Stimulated activated CD4-positive, alpha-beta T cell treated with anti-CD3 and anti-CD28 coated beads, Interleukin-12 subunit alpha, Interleukin-12 subunit beta, amount 100 ng/mL, for 24 hours (primary cell): Measurements from ENCODE around the gene TFDP1.
"Not testable (repeated sequence)": the region's sequence is repeated elsewhere in the genome, so short reads cannot be mapped to it uniquely, and the experiment has no call there.

Experiments
- DNase-seq, 2 experiments: peaks; one replicate each; pipeline ENCODE4 v3.0.0-alpha.2; 2020; ENCODE audit warnings: low read depth in 2 of 2

TFDP1 gene

DNA sequence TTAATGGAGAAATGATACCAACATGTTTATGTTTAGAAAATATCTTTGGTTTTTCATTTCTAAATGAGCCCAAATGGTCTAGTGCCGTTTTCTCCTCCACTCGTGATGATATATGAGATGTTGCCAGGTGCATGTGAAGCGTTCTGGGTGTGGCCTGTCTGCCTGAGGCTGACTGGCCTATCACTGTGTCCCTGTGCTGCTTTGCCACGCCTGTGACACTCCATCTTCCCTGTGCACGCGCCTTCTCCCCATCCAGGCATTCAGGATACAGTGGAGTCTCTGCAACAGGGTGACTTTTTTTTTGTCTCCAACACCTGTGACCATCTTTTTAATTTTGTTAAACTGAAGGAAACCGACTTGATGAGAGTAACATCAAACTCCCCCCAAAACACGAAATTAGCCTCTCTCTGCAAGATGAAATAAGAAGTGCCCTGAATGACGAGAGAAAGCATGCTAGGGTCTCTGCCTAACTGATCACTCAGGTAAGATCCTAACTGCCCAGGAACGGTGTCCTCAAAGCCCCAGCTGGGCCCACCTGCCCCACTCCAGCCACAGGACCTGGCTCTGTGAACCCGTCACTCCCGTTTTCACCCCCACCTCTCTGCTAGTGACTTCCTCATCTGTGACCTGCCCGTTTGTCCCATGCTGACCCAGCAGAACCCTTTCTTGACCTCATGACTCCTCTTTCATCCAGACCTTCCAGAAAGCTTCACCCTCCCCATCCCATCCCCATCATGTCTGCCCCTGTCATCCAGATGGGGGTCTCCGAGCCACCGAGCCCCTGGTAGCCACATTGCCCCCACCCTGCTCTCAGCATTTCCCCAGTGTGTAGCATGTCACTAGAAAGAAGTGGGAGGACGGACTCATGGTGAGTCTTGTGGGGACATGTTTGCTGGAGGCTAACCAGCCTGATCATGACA, 33.2 kb upstream of the TFDP1 start:
- no peak for DNase-seq

DNA sequence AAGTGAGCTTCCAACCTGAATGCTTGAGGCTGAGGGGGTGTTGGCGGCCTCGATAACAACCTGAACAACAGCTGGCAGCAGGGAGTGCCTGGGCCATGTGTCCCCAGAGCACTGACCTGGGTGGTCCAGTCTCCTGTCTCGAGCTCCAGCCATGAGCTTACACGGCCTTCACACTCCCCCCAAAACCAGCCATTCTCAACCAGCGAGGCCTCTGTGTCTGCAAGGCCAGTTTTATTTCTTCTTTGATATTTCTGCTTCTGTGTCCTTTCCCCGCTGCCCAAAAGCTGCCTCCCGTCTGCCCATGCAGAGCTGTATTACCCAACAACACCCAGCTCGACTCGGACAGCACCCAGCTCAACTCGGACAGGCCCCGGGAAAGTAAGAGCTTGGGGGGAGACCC, 32.5 kb upstream of the TFDP1 start:
- no peak for DNase-seq

DNA sequence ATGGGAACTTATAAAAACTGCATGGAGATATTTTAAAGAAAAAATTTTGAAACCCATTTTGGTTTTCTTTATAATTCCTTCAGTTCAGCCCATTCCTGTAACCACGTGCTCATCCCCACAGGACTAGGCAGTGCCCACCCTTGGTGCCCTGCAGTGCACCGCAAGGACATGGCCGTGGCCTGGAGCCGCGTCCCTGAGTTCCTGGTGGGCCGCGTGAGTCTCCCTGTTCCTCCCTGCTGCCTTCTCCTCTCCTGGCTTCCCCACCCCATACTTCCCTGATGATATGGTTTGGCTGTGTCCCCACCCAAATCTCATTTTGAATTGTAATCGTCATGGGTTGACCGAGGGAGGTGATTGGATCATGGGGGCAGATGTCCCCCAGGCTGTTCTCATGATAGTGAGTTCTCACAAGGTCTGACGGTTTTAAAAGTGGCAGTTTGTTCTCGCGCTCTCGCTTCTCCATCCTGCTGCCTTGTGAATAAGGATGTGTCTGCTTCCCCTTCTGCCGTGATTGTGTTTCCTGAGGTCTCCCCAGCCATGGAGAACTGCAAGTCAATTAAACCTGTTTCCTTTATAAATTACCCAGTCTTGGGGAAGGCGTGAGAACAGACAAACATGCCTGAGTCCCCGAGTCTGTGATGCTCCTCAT, 31.6 kb upstream of the TFDP1 start:
- no peak for DNase-seq

DNA sequence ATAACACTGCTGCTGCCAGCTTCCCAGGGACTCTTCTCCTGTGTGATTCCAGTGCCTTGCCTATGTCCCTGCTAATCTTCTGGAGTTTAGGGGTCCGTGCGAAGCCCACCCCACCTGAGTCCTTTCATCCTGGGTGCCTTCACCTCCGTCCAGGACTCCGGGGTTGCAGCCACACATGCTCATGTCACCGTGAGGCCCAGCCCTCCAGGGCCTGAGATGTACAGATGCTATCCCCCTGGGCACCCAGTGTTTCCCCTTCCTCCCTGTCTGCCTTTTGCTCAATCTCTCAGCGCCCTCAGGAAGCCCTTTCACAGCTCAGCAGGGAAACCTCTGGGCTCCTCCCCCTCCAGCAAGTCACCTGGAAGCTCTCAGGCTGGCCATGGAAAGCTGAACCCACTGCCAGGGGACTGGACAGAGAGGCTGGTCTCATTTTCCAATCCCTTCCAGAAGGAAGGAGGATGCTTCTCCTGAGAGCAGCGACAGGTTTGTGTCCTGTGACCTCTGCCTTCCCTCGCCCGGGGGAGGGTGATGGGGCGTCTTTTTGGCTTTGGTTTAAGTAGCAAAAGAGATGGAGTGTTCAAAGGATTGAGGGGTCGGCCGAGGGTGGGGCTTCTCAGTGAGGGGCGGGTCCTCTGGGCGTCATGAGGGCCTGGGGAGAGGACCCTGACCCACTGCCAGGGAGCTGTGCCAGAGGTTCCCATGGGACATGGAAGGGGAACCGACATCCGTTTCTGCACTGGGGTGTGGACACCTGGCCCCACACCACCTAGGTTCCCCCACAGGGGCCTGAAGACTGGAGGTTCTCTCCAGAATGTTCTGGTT, 30.8 kb upstream of the TFDP1 start:
- DNase-seq = no peak

DNA sequence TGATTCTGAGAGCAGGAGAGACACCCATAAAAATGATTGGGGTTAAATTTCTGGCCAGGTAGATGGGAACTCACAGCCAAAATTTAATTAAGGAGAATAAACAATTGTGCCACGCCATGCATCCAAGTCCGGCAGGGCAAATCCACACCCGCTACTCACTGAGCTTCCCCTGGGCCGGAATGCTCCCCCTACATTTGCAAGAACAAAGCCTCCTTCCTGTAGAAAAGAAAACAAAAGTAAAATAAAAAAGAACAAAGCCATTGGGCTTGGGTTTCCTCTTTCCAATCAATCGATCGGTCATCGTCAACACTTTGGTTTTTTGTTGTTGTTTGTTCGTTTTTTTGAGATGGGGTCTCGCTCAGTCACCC, 30.2 kb upstream of the TFDP1 start:
- no peak for DNase-seq

DNA sequence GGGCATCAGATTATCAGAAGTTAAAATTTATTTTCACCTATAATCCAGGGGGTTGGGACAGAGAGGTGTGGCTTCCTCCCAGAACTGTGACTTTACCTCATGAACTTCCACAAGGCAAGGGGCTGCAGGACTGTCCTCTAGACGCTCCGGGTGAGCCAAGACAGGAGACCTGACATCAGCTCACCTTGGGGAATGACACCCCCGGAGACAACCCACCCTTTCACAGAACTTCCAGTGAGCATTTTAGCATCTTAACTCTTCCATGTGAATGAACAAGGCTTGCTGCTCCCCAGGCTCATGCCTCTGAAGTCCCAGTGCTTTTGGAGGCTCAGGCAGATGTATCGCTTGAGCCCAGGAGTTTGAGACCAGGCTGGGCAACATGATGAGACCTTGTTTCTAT, 29.4 kb upstream of the TFDP1 start:
- DNase-seq = no peak

DNA sequence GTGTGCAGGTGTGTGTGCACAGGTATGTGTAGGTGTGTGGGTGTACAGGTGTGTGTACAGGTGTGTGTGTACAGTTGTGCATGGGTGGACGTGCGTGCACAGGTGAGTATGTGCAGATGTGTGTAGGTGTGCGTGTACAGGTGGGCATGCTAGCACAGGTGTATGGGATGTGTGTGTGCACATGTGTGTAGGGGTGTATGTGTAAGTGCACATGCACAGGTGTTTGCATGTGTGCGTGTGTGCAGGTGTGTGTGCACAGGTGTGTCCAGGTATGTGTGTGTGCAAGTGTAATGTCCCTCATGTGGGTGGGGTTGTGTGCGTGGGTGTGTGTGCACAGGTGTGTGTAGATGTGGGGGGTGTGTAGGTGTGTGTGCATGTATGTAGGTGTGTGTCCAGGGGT, 27.5 kb upstream of the TFDP1 start:
- no peak for DNase-seq

DNA sequence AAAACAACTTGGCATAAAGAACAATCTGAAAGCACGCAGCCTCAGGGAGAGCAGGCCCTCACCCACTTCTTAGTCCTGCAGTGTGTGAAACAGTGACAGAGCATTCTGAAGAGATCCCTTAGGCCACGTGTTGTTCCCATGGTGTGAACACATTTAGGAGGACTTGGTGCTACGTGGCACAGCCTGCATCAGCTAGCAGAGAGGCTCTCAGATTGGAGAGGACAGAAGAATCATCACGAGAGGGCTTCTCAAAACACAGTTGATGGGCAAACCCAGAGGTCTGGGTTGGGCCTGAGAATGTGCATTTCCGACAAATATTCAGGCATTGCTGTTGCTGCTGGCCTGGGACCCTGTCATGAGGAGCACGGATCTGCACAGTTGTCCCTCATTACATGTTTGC, 26.1 kb upstream of the TFDP1 start:
- no peak for DNase-seq

DNA sequence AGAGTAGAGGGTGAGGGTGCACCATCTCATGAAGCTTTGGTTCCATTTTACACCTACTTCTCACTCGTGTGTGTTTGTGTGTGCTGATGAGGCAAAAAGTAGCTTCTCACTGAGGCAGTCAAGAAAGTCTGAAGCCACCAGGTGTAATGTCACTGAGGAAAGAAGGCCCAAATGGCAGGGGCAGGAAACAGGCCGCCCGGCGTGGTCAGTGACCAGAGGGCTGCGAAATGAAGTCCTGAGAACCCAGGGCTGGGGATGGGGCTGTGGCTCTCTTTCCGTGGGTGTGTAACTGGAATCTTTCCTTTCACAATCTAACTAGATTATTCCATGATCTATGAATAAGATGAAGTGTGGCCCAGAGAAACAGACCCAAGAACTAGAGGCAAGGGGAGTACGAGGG, 25.5 kb upstream of the TFDP1 start:
- DNase-seq = no peak

DNA sequence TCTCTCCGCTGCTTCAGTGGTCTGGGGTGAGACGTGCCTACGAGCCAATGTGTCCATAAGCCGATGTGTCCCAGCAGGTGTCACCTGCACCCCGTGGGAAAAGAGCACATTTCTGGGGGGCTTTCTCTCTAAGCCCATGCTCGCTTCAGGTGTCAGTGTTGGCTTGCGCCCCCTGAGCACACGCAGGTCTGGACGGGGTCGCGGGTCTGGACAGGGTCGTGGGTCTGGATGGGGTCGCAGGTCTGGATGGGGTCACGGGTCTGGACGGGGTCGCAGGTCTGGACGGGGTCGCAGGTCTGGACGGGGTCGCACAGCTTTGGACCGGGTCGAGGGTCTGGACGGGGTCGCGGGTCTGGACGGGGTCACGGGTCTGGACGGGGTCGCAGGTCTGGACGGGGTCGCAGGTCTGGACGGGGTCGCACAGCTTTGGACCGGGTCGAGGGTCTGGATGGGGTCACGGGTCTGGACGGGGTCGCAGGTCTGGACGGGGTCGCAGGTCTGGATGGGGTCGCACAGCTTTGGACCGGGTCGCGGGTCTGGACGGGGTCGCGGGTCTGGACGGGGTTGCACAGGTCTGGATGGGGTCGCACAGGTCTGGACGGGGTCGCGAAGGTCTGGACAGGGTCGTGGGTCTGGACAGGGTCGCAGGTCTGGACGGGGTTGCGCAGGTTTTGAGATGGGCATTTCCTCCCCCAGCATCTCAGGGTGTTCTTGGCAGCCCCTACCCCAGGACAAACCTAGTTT, 24.5 kb upstream of the TFDP1 start:
- no peak for DNase-seq

DNA sequence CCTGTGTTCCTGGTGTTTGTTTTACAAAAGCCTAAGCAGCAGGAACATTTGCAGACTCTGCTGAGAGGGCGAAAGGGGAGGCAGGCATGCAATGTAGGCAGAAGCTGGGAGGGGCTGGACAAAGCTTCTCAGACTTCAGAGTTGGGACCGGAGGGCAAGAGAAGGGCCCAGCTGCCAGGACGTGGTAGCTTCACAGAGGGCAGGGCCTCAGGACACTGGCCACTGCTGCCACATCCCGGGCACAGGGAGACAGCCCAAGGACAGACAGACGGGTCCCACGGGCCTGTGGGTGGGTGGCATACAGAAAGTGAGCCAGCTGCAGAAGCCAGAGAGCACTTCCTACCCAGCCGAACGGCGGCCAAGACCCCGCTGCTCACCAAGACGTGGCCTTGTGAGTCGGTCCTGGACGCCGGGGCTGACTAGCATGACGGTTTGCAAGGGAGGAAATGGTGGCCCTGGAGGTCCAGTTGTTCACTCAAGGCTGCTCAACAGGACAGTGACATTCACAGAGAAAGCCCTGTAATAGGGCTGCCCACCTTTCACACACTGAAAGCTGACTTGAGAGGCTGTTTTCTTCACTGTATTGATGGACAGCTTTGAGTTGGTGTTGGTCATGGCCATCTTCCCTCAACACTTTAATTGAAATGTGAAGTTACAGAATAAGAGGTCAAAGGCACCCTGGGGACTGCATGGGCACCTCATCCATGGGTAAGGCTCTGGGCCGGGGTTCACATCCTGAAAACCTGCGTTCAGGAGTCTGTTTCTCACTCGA, 23.7 kb upstream of the TFDP1 start:
- DNase-seq = no peak

DNA sequence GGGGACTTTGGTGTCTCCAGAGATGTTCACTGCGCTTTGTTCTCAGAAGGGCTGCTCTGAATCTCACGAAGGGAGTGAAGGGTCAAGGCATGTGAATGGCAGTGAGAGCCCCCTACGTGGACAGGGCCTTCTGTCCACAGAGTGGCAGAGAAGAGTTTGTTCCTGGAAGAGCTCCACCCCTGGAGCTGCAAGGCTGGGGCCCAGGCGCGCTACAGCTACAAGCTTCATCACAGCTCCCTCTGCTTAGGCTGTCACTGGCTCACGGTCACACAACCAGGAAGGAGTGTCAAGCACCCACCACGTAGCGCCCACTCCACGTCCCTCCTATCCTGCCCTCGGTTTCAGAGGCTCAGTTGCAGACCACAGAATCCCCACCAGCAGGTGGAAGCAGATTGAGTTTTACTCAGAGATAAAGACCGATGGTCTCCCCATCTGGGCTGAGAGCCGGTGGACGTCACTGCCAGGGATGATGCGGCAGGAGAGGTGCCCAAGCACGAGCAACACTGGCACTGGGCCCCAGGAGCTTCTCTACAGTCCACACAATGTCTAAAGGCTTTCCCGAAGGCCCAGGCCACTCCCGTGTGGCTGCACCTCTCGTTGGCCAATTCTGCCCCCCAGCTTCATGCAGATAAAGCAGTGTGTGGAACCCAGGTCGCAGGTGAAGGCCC, 23.0 kb upstream of the TFDP1 start:
- no peak for DNase-seq

DNA sequence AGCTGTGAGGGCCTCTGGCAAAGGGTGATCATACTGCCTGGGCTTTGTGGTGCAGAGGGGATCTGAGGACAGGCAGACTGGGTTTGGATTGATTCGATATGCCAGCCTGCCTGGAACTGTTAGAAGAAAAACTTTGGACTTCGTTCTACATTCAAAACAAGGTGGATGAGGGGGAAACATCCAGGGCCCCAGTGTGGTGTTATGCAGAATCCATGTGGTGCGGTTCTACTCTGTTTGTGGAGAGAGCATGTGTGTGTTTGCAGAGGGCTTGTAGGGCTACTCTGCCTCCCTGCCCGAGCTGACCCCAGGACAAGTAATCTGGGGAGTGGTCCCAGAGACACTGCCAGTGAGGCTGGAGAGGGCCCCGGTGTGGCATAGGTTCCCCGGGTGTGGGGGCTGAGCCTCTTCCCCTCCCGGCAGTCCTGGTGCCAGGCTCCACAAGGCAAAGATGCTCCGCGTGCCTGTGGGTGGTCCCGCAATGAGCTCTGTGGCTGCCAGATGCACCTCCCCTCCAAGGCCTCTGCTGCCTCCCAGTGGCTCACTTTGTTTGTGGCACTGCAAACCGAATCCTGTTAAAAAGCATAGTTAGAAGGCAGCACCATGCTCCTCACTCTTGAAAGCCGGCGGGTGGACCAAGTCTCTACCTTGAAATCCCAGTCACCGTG, 22.3 kb upstream of the TFDP1 start:
- peak in 1 of 2 experiments; percentile 20 for DNase-seq

DNA sequence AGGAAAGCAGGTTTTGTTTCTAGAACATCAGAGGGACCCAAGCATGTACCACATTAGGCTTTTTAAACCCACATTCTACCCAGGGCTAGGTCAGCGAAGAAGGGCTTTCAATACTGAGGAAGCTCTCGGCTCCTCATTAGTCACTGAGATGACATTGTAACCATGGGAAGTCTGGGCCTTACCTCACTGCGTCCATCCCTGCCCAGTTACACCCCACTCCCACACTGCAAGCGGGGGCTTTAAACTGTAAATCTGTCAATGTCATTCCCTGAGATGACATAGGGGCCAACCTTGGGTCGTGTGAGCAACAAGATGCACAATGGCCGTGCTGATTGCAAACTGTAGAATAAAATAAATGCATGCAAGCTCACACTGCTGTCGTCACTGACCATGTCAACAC, 21.7 kb upstream of the TFDP1 start:
- DNase-seq = no peak

DNA sequence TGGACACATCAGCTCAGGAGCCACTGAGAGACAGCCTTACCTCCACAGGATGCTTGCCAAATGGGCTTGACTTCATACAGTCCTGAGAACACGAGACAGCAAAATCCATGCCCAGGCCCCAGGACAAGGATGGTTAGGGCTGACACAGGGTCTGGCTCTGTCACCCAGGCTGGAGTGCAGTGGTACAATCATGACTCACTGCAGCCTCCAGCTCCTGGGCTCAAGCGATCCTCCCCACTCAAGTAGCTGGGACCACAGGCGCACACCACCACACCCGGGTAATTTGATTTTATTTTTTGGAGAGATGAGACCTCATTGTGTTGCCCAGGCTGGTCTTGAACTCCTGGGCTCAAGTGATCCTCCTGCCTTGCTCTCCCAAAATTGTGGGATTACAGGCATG, 21.0 kb upstream of the TFDP1 start:
- not testable (repeated sequence) for DNase-seq

DNA sequence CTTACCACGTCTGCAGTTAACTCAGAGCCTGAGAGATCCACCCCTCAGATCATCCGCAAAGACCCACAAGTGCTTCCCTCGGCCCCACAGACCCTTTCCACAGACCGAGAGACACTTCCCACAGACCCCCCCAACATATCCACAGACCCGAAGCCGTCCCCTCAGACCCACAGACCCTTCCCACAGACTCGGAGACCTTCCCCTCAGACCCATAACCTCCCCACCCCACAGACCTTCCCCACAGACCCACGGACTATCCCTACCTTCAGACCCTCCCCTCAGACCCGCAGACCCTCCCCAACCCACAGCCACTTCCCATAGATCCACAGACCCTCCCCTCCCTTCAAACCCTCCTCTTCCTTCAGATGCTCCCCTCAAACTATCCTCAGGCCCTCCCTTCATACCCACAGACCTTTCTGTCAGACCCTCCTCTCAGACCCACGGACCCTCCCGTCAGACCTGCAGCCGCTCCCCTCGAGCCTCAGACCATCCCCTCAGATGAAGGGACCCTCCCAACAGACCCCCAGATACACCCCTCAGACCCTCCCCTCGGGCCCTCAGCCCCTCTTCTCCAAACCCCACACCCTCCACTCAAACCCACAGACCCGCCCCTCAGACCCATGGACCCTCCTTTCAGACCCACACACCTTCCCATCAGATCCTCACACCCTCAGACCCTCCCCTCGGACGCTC, 20.1 kb upstream of the TFDP1 start:
- no peak for DNase-seq

DNA sequence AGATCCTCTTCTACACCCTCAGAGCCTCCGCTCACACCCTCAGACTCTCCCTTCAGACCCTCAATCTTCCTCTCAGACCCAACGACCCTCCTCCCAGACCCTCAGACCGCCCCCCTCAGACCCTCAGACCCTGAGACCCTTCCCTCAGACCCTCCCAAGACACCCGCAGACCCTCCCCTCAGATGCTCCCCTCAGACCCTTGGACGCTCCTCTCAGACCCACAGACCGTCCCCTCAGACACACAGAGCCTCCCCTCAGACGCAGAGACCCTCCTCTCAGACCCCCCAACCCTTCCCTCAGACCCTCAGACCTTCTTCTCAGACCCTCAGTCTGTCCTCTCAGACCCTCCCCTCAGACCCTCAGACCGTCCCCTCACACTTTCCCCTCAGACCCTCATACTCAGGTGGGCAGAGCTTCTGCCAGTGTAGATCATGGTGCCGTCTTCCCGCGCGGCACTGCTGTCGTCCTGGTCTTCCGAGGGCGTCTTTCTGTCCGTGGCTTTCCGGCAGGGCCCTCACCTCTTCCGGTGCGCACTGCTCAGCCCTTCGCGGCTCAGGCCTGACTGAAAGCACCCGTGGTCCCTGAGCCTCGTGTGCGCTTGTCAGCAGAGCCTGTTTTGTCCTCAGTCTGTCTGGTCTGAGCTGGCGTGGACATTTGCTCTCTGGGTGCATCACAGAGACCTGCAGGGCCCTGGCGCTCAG, 18.9 kb upstream of the TFDP1 start:
- DNase-seq = no peak

DNA sequence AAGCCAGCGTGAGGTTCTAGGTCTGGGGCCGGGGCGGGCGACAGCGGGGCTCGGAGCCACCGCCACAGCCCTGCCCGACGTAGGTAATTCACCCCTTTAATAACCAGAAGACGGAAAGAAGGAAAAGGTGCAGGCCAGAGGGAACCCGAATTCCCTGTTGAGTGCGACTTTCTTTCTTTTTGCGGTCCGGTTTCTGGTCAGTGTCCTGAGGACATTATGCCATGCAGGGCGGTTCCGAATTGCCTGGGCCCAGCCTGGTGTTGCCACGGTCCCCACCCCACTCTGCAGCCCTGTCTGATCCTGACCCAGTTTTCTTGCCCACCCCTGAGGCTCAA, 18.4 kb upstream of the TFDP1 start:
- no peak for DNase-seq

DNA sequence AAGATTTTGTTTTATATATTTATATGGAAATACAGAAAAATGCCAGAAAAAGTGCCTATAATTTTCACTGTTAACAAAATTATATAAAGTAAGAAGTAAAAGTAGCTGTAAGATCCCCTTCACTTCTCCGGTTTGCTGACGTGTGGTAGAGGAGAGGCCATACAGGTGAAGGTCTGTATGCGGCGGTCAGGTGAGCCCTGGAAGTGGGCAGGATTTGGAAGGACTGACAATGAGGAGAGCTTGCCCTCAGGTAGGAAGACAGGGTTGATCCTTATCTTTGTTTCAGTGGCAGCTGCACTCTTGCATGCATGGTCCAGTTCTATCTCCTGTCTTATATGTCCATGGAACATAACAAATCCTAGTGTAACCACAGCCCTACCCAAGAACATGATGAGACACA, 16.9 kb upstream of the TFDP1 start:
- DNase-seq = no peak
